IPS-20b (cell line): ENCODE measurements around the gene TMPRSS13.
"Not testable (repeated sequence)": the region's sequence is repeated elsewhere in the genome, so short reads cannot be mapped to it uniquely, and the experiment has no call there.

Experiments used
- H3K27ac ChIP-seq: one replicate; pipeline ENCODE4 v1.5.1; 2013; ENCODE audit warnings: low read length
- H3K27me3 ChIP-seq: 2 replicates; pipeline ENCODE4 v1.6.1; 2013; ENCODE audit warnings: mild to moderate bottlenecking, low read length, inconsistent platforms; ENCODE audit not compliant: insufficient read depth
- H3K36me3 ChIP-seq: 2 replicates; pipeline ENCODE4 v1.6.1; 2013; ENCODE audit warnings: low read depth, mild to moderate bottlenecking, inconsistent platforms, low read length, moderate library complexity; ENCODE audit not compliant: insufficient read depth
- H3K4me1 ChIP-seq: 2 replicates; pipeline ENCODE4 v1.6.1; 2013; ENCODE audit warnings: mild to moderate bottlenecking, control low read depth, inconsistent platforms, low read length, moderate library complexity; ENCODE audit not compliant: insufficient read depth
- H3K4me3 ChIP-seq: 2 replicates; pipeline ENCODE4 v1.5.1; 2013; ENCODE audit warnings: mild to moderate bottlenecking, low read length, inconsistent platforms
- H3K9ac ChIP-seq: 2 replicates; pipeline ENCODE4 v1.6.1; 2013; ENCODE audit warnings: low read depth, mild to moderate bottlenecking, inconsistent platforms, low read length, moderate library complexity
- H3K9me3 ChIP-seq: 2 replicates; pipeline ENCODE4 v1.6.1; 2013; ENCODE audit warnings: mild to moderate bottlenecking, low read depth, low read length, inconsistent platforms; ENCODE audit not compliant: insufficient read depth

The TMPRSS13 gene

DNA sequence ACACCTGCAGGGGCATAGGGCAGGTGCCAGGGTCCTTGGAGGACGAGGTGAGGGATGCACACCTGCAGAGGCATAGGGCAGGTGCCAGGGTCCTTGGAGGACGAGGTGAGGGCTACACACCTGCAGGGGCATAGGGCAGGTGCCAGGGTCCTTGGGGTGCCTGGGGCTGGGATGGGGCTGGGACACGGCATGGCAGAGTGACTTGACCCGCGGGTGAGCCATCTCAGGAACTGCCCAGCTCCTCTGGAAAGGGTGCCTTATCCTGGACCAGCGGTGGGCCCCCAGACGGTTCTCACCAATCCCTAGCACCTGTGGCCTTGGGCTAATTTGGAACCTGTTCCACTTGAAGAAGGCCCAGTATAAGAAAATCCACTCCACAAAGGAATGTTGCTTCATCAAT is 3.0 kb downstream of the TMPRSS13 start:
- not testable (repeated sequence) for H3K36me3 ChIP-seq, H3K27ac ChIP-seq, H3K27me3 ChIP-seq, H3K9ac ChIP-seq, H3K4me3 ChIP-seq, H3K9me3 ChIP-seq, H3K4me1 ChIP-seq

DNA sequence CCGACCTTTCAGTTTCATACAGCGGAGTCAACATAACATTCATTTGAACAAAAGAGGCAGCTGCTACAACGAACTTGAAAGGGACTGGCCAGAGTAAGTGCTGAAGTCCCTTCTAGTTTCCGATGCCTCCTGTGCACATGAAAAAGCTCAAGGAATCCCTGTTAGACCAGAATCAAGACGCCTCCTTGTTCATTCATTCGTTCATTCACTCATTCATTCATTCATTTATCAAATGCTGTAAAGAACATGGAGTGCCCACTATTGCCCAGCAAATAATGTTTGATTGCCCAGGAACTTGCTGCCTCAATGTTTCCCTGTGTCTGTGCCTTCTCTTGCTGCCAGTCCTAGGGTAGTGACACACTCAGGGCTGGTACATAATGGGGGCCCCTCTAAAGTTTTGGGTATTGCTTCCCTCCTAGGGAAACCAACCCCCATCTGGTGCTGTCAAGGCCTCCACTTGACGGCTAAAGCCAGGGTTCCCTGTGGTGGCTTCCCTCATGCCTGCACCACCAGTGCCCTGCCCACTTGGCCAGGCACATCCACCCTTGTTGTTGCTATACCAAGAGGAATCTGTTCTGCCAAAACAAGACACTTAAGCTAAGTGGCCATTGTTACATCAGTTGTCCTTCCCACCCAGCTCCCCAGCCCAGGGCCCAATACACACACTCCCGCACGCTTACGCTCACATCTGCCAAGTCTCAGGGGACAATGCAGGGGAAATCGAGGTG is 3.8 kb downstream of the TMPRSS13 start:
- Histone ChIP-seq H3K4me3 (no peak overlapping the region), H3K36me3 (no peaks in the 10 kb centered on the region), H3K4me1 (peaks cover 5% of the 10 kb centered on the region), H3K27ac (no peak overlapping the region), H3K9me3 (no peaks in the 10 kb centered on the region), H3K9ac (no peak overlapping the region; the same call in 1 of the 2 replicates), H3K27me3 (peaks cover 9% of the 10 kb centered on the region; the same call in 1 of the 2 replicates)

DNA sequence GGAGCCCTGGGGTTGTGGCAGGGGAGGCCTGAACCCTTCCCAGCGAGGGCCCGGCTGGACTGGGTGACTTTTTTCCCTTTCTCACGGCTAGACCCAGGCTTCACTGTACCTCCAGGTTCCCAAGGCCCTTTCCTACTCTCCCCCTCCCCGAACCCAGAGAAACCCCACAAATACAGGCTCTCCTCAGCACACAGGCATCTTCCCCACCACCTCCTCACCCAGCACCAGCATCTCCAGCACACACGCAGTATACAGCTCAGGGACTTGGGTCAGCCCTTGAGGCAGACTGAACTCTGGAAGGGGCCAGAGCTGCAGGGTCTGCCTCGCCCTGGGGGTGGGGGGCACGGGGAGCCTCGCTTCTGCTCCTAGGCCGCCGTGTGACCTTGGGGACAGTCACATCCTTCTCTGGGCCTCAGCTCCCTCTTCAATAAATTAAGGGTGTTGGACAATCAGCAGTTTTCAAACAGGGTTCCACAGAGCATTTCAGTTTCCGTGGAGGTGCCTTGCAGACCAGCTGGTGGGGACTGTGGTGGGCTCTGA is 4.5 kb downstream of the TMPRSS13 start:
- Histone ChIP-seq H3K9me3 (no peaks in the 10 kb centered on the region), H3K9ac (no peak overlapping the region)

DNA sequence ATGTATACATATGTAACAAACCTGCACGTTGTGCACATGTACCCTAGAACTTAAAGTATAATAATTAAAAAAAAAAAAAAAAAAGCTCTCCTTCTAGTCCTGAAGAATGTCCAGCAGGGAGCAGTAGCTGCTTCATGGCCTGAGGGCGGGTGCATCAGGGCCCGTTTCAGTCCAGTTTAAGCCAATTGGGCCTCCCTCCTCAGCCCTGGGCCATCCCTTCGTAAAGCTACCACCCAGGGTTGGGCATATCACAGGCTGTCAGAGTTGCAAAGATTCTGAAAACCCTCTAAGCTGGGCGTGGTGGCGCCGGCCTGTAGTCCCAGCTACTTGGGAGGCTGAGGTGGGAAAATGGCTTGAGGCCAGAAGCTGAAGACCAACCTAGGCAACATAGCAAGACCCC is 5.4 kb downstream of the TMPRSS13 start:
- Histone ChIP-seq H3K4me3 (no peak overlapping the region), H3K9ac (no peak overlapping the region), H3K9me3 (no peaks in the 10 kb centered on the region), H3K27me3 (peaks cover 9% of the 10 kb centered on the region; the same call in 1 of the 2 replicates), H3K36me3 (no peaks in the 10 kb centered on the region), H3K4me1 (no peaks in the 10 kb centered on the region; the same call in 1 of the 2 replicates), H3K27ac (no peak overlapping the region)

More for the DNA sequence above, 4.5 kb downstream of the TMPRSS13 start:
- Histone ChIP-seq H3K27me3 (peaks cover 9% of the 10 kb centered on the region; the same call in 1 of the 2 replicates), H3K4me1 (peaks cover 3% of the 10 kb centered on the region), H3K27ac (no peak overlapping the region), H3K36me3 (no peaks in the 10 kb centered on the region), H3K4me3 (no peak overlapping the region)

DNA sequence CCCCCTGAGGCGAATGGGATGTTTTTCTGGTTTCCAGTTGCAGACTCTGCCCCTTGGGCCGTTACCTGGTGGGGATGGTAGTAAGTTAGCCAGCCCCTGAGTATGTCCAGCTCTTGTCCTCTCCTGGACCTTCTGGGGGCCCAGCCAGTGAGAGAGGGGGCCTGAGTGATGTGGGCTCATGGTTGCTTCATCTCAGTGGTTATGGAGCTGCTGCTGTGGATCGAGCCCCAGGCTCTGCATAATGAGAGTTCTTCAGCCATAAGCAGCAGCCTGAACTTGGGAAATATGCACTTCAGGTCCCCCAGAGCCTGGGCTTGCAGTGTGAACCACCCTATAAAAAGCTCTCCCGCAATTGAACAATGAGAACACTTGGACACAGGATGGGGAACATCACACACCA is 5.9 kb downstream of the TMPRSS13 start:
- Histone ChIP-seq H3K4me1 (no peaks in the 10 kb centered on the region), H3K36me3 (no peaks in the 10 kb centered on the region), H3K27me3 (peaks cover 9% of the 10 kb centered on the region; the same call in 1 of the 2 replicates), H3K27ac (no peak overlapping the region), H3K4me3 (no peak overlapping the region), H3K9me3 (no peaks in the 10 kb centered on the region), H3K9ac (no peak overlapping the region)

DNA sequence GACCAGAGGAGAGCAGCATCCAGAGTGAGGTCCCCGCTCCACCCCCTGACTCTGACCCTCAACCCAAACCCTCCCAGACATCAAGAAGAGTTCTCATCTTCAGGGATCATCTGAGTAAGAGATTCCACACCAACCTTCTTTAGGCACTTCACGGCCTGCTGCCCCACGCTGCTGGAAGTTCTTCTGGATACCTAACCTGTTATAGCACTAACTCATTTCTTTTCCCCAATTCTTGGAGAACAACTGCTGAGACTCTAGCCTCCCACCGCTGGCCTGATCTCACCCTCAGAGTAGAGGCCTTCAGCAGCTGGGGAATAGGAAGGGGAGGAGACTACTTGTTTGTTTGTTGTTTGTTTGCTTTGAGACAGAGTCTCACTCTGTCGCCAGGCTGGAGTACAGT is 7.3 kb downstream of the TMPRSS13 start:
- Histone ChIP-seq H3K4me3 (no peak overlapping the region), H3K4me1 (no peaks in the 10 kb centered on the region), H3K36me3 (no peaks in the 10 kb centered on the region), H3K9ac (no peak overlapping the region), H3K27me3 (no peaks in the 10 kb centered on the region), H3K27ac (no peak overlapping the region), H3K9me3 (no peaks in the 10 kb centered on the region)

DNA sequence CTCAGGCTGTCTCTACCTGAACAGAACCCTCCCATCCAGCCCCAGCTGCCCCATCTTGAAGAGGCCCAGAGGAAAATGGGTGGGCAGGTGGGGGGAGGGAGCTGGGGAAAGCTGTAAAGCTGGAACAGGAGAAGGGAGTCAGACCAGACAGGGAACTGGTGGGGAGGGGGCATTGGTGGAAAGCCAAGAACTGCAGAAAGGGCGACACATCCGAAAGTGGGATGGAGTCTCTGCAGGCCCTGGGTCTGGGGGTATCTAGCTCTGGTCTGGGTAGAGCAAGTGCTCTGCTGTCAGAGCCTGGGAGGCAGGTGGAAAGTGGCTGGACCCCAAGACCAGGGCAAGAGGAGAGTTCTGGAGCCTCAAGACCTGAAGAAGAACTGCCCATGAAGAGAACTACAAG is 7.7 kb downstream of the TMPRSS13 start:
- no peak overlapping the region for H3K27ac ChIP-seq
- no peaks in the 10 kb centered on the region for H3K36me3 ChIP-seq
- no peaks in the 10 kb centered on the region for H3K27me3 ChIP-seq
- H3K4me1 ChIP-seq, result no peaks in the 10 kb centered on the region
- H3K9ac ChIP-seq, result no peak overlapping the region
- no peaks in the 10 kb centered on the region for H3K9me3 ChIP-seq
- H3K4me3 ChIP-seq, result no peak overlapping the region

DNA sequence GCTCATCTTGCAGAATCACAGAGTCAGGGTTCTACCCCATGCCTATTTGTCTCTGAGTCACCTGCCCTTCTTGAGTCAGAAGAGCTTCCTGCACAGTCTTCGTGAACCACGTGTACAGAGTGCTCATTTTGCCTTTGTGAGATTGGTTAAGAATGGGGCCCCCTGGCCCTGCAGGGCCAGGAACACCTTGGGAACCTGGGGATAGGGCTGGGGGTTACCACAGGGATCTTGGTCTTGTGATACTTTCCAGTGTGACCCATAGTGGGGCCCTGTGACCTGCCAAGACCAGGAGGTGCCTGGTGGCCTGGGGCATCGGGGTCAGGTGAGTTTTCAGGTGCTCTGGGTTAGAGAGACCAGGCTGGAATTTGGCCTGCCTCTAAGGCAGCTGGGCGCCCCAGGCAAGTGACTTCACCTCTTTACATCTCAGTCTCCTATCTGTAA is 9.4 kb downstream of the TMPRSS13 start:
- Histone ChIP-seq H3K9me3 (no peaks in the 10 kb centered on the region), H3K4me3 (no peak overlapping the region), H3K36me3 (no peaks in the 10 kb centered on the region), H3K27ac (no peak overlapping the region), H3K9ac (no peak overlapping the region), H3K27me3 (no peaks in the 10 kb centered on the region), H3K4me1 (no peaks in the 10 kb centered on the region)

DNA sequence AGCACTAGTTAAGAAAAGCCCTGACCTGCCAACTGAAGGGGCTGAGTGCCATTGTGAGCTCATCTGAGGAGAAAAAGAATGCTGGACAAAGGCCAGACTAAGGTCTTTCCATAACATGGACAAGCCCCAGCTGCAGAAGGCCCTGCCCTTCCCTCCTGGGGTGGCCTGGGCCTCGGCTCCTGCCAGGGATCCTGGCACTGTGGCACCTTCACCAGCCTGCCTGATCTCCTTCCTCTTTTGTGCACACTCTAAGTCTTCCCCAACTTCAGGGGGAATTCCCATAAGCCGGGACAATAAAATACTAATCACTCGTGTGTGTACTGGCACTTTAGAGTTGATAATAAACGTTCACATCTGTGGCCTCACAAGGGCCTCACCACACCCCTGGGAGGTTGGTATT is 9.9 kb downstream of the TMPRSS13 start:
- no peaks in the 10 kb centered on the region for H3K27me3 ChIP-seq
- no peaks in the 10 kb centered on the region for H3K36me3 ChIP-seq
- H3K9me3 ChIP-seq, result no peaks in the 10 kb centered on the region
- no peak overlapping the region for H3K27ac ChIP-seq
- H3K4me3 ChIP-seq, result no peak overlapping the region
- H3K4me1 ChIP-seq, result no peaks in the 10 kb centered on the region
- H3K9ac ChIP-seq, result no peak overlapping the region

DNA sequence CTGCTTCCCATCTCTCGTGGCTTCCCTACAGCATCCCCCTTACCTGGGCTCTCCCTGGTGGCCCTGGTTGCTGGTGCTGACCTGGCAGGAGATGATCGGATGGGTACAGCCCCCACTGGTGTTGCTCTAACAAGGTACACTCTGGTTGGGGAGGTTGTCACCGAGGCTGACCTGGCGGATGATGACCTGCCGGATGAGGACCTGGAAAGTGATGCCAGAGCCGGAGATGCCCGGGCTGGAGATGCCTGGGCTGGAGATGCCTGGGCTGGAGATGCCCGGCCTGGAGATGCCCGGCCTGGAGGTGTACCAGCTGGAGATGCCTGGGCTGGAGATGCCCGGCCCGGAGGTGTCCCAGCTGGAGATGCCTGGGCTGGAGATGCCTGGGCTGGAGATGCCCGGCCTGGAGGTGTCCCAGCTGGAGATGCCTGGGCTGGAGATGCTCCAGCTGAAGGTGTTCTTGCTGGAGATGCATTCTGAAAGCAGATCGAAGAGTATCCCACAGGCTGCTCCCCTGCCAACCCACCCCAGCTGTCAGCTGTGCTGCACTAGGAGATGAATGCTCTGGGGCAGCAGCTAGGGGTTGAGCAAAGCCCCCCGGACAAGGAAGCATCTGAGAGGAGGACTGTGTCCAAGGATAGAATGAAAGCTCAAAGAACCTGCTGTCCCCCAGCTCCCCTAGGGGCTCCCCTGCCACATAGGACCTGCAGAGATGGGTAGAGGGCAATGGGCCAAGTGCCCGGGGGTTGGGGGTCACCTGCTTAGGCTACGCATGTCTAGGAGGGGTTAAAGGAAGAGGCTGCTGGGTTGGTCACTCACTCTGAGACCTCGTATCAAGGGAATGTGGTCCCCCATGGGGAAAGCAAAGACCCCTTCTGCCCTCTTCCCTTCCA is 10.6 kb downstream of the TMPRSS13 start:
- H3K36me3 ChIP-seq, result no peaks in the 10 kb centered on the region
- H3K4me3 ChIP-seq, result no peak overlapping the region
- H3K9ac ChIP-seq, result no peak overlapping the region
- H3K9me3 ChIP-seq, result no peaks in the 10 kb centered on the region
- no peak overlapping the region for H3K27ac ChIP-seq
- H3K4me1 ChIP-seq, result no peaks in the 10 kb centered on the region
- H3K27me3 ChIP-seq, result no peaks in the 10 kb centered on the region

DNA sequence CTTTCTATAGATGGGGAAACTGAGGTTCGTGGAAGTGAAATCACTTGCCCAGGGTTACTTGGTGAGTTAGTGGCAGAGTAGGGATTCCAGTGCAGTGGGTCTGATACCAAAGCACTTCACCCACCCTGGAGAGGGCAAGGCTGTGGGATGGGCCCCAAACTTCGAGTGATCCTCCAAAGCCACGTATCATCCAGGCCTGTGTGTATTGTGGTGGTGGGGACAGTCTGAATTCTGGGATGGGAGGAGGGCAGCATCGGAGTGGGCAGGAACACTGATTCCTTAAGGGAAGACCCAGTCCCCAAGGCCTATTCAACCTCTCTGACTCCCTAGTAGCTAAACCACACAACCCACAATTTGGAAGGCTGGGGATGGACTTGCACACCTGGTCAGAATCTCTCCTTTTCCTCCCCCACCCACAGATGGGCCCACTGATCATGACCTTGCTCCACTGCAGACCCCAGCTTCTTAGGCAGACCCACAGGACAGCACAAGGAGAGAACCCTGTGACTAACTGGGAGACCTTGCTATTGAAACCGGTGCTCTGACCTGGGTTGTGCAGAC is 11.5 kb downstream of the TMPRSS13 start:
- Histone ChIP-seq H3K4me3 (no peak overlapping the region), H3K27ac (no peak overlapping the region), H3K4me1 (no peaks in the 10 kb centered on the region), H3K27me3 (no peaks in the 10 kb centered on the region), H3K9ac (no peak overlapping the region), H3K36me3 (no peaks in the 10 kb centered on the region), H3K9me3 (no peaks in the 10 kb centered on the region)
